Putamen (tissue), 1 donor: Measurements from ENCODE around the gene POLN.
A peak's percentile ranks its signal among the peaks of the same experiment; 100 is the strongest.
"Not testable (repeated sequence)": the region's sequence is repeated elsewhere in the genome, so short reads cannot be mapped to it uniquely, and the experiment has no call there.

Experiments used
- DNase-seq: peaks from one replicate; pipeline ENCODE4 v3.0.0-alpha.2; 2016; ENCODE audit warnings: low spot score

Gene POLN

DNA sequence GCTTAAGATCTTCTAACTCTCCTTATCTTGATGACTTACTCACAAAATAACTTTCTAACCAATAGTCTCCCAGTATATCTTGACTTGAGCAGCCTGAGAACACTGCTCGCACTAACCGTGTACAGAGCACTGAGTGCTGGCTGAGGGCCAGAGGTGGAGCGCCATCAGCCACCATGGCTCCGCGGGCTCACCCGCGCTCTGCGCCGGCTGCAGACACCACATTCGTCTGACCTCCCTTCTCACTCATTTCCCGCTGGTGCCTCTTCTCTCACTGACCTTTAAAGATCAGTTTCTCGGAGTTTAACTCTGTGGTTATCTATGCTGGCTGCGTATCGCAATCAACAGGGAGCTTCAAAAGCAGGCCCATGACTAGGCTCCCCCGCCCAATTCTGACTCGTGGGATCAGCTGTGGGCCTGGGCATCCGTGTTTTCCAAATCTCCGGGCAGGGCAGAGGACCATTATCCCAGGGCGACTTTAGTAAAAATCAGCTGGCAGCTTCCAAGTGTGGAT is 78.6 kb downstream of the POLN start:
- no peak for DNase-seq

DNA sequence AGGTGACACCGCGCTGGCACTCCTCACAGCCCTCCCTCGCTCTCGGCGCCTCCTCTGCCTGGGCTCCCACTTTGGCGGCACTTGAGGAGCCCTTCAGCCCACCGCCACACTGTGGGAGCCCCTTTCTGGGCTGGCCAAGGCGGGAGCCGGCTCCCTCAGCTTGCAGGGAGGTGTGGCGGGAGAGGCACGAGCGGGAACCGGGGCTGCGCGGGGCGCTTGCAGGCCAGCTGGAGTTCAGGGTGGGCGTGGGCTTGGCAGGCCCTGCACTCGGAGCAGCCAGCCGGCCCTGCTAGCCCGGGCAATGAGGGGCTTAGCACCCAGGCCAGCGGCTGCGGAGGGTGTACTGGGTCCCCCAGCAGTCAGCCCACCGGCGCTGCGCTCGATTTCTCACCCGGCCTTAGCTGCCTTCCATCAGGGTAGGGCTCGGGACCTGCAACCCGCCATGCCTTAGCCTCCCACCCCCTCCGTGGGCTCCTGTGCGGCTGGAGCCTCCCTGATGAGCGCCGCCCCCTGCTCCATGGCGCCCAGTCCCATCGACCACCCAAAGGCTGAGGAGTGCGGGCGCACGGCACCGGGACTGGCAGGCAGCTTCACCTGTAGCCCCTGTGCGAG is 80.7 kb downstream of the POLN start:
- DNase-seq = not testable (repeated sequence)

DNA sequence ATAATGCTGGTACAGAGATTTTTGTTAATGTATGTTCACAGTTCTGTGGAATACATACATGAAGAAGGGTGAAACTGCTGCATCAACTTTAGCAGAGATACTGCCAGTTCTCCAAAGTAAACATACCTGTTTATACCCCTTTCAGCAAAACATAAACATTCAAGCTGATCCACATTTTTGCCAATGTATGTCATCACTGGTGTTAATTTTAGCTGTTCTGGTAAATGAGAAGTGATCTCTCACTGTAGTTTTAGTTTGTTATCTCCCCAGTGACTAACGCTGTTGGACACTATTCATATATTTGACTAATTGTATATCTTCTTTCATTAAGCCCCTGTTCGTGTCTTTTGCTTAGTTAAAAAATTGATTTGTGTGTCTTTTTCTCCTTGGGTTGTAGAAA is 82.0 kb downstream of the POLN start:
- DNase-seq = no peak

DNA sequence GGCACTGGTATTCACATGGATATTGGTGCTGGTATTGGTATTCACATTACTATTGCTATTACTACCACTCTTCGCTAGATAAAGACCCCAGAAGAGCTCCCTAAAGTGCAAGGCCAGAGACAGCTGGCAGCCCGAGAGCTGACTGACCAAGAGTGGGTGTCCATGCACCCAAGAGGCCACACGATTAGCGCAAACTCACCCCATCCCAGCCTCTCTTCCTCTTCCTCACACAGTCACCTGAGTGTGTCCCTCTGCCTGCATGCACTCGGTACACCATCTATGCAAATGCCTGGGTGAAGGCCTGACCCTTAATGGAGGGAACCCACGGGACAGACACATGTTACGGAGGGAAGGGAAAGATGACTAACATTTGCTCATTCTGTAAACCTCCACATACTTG is 86.7 kb downstream of the POLN start:
- DNase-seq = no peak

DNA sequence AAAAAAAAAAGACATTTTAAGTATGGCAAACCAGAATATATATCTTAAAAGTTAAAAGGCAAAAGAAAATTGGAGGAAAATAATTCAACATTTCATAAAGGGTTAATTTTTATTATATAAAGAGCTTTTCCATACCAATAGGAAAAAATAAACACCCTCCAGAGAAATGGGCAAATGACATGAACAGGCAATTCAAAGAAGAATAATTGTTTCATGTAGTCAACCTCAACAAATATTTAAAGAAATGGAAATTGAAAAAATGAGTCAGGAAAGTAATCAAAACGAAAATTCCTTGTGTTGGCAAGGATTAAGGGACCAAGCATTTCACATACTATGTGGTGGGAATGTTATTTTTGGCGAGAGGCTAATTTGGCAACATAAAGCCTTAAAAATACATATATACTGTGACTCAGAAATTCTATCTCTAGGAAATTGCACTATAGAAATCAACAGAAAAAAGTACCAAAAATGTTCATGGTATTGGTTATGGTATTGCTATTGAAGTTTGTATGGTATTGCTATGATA is 87.6 kb downstream of the POLN start:
- no peak for DNase-seq

DNA sequence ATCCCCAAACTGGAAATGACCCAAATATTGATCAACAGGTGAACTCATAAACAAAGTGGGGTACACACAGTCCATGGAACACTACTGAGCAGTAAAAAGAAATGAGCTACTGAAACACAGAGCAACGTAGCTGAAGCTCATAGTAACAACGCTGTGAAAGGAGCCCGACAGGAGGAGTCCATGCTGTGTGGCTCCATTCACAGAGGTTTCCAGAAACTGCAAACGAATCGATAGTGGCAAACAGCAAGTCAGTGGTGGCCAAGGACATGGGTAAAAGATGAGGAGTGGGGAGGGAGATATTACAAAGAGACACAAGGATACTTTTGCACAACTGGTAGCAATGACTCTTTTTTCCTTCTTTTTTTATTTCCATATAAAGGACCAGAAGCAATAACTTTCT is 90.4 kb downstream of the POLN start:
- no peak for DNase-seq

DNA sequence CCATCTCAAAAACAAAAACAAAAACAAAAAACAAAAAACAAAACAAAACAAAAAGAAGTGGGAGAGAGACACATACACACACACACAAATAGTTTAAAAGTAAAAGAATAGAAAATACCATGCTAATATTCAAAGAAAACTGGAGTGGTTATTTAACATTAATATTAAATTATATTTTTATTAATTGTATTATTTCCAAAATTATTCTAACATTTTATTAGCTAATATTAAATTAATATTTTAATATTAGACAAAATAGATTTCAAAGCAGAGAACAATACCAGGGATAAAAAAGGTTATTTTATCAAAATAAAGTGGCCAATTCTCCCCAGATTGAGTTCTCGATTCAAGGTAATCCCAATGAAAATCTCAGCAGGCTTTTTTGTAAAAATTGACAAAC is 91.8 kb downstream of the POLN start:
- DNase-seq = no peak

DNA sequence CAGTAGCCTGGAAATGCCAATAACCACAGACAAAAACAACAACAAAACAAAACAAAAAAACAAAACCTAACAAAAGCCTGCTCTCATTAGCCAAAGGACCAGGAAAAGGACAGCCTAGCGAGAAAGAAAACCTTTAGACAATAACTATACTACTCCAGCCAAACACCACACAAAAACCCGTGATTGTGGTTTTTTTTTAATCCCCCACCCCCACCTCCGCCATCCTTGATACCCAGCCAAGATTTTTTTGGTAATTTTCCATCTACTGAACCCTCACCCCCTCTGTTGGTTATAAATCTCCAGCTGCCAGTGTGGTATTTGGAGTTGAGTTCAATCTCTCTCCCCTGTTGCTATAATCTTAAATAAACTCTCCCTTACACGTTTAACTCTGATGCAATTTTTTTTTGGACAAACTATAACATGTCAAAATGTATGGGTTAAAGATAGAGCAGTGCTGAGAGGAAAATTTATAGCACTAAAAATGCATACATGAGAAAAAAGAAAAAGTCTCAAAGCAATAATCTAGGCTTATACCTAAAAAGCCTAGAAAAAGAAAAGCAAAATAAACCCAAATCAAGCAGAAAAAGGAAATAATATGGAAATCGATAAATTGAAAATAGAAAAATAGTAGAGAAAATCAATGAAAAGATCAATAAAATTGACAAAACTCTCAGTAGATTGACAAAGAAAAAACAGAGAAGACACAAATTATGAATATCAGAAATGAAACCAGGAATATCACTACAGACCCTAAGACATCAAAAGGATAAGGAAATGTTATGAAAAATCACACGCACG is 99.1 kb downstream of the POLN start:
- DNase-seq = peak; percentile 56

DNA sequence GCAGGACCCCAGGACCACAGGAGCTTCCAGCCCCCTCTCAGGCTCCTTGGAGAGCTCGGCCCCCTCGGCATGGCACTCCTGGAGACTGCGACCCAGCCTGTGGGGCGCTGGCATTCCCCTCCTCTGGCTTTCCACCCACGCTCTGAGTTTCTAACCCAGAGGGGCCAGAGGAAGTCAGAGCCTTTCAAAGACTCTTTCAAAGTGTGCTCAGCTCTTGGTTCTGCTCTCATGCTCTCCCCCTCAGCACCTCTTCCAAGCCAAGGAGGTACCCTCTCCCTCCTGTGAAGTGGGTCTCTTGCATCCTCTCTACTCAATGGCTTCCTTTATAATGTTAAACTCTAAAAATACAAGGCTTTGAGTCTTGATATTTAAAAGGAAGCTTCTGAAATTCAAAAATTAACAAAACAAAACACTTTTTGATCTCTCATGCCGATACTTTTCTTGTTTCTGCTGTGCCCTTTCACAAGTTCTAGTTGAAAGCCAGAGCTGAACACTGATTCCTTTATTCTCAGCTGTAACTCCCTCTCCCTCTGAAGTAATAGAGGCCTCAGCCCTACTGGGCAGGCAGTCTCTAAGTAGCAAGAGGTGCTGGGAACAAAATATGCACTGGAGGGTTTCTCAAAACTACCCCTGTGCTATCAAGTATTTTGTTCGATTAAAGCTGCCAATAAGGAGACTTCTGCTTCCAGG is 100.0 kb downstream of the POLN start:
- peak; percentile 86 for DNase-seq

DNA sequence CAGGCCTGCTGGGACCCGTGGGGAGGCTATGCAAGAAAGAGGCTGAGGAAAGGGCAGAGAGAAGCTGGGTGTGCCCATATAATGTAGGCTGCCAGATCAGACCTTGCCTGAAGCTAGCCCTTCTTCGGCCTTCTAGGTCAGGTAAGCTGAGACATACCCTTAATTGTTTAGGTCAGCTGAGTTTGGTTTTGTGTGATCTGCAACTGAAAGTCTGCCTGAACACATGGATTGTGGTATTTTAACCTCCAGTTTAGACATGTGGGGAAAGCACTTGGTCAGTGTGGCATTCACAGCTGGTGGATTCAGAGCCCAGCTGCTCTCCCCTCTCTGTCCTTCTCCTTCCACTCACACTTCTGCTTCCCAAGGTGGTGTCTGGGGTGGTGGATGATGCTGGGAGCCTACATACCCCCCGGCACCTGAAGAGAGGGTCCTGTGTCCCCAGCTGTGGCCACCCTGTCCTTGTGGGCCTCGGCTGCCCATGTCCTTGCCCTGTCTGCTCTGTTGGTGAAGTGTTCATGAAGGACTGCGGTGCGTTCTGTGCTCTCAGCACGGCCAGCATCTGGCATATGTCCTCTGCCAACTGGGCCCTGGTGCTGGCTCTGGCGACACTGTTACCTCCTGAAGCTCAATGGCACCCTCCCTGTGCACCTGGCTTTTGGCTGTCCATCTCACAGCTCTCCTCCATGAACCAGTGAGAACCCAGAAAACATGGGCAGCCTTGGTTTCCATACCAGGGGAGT is 100.7 kb downstream of the POLN start:
- DNase-seq = peak; percentile 12

DNA sequence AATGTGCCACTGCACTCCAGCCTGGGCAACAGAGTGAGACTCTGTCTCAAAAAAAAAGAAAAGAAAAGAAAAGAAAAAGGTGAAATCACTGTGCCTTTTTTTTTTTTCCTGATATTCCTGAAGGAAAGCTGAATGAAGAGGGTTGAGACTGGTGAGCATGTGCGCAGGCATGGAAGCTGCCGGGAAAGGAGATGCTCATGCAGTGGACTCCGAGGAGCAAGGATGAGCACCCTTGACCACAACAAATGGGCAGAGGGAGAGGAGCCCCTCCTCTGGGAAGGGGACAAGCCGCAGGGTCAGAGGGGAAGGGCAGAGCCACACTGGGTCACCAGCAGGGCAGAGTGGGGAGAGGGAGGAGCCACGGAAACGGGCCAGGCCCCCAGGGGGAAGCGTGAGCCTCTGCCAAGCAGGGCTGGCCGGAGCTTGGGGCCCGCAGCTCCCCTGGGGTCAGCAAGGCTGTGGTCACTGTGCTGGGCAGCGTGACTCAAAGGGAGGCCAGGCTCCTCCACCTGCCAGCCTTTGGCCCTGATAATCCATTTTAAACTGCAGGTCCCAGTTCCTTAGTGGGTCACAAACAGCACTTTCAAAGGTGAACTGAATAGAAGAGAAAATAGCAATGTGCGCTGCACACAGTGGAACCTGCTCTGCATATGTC is 102.9 kb downstream of the POLN start:
- no peak for DNase-seq

DNA sequence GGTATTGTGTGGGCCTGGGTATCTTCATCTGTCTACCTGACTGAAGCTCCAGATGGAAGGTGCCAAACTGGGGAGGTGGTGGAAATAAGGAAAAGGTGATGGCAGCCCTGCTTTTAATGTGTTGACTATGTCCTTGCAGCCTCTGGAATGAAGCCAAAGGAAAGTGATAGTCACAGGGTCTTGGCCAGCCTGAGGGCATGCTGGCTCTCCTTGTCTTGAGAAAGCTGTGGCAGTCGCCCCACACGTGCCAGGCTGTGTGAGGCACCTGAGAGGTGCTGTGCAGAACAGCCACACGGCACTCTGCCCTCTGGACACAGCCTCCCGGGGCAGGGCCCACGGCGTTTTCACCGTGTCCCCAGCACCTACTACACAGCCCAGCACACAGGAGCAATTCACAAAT is 105.2 kb downstream of the POLN start:
- no peak for DNase-seq

DNA sequence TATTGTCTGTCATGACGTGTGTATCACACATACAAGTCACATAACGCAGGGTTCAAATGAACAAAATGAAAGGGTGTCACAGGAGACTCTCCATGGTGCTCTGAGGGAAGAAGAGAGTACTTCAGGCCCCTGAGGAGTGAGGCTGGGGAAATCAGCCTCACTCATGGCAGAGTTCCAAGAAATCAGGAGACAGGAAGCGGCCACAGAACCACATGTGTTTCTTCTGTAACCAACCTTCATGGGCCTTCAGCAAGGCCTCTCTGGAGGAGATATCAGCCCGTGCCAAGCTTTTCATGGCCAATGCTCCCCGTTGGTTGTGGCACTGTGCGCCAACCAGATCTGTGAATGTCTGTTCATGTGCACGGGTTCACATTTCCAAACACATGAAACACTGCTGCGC is 106.8 kb downstream of the POLN start:
- no peak for DNase-seq

DNA sequence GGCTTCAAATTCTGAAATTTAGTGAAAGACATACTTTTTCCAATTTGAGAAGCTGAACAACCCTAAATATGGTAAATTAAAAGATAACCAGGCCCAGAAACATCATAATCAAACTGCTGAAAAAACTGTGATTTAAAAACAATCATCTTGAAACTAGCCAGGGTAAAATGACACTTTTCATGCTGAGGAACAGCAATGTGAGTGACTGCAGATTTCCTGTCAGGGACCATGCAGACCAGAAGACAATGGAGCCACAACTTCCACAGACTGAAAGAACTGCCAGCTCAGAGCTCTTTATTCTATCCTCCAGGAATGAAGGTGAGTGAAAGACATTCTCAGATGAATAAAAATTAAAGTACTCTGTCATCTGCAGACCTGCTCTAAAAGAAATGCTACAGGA is 109.5 kb downstream of the POLN start:
- no peak for DNase-seq

DNA sequence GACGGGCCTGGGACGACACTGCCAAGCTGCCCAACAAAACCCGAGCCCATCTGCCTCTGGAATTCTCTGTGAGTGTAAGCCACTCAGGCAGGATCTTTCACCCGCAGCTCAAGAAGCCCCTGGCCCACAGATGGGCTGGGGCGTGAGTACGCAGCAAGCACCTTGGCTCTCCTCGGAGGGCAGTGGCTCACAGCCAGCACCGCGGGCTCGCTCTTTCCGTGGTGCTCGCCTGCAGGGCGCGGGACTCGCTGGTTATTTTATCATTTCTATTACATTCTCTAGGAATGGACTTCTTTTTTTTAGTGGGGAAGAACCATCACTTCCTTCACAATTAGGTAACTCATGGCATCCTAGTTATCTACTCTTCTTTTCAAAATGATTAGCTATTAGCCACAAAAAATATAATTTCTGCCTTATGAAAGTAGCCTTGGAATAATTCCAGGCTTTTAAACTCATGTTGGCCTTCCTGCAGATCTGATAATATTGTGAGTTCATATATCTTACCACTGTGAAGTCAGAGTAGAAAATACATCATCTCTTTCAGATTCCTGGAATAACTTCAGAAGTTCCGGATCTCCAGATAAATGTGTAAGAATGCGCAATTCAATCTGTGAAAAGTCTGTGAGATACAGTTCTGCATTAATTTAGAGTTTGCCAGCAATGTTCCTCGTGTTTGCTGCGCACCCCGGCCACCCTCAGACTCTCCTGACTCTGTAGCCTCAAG is 114.2 kb downstream of the POLN start:
- no peak for DNase-seq

DNA sequence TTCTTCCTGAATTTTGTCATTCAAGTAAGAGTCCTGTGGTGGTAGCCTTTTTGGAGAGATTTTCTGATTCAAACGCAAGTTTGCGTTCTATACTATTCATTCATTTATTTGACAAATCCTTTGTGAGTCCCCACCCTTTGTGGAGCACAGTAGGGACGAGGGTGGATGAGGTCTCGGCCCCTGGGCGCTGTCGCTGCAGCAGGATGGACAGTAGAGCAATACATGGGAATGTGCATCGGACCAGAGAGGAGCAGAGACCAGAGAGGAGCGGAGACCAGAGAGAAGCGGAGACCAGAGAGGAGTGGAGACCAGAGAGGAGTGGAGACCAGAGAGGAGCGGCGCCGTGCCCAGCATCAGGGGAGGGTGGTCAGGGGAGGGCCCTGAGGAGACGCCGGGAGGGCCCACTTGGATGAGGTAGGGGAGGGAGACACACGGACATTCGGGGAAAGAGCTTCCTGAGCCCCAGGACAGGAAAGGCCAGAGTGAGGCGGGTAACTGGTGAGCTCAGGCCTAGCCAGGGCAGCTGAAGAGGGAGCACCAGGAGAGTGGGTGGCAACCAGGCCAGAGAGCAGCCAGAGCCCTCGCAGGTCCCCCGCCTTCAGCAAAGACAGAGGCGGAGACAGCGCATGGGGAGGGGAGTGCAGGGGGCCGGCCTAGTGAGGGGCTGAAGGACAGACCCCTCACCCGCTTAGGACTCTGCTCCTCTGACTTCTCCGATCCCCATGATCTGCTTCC is 115.4 kb downstream of the POLN start:
- DNase-seq = no peak

DNA sequence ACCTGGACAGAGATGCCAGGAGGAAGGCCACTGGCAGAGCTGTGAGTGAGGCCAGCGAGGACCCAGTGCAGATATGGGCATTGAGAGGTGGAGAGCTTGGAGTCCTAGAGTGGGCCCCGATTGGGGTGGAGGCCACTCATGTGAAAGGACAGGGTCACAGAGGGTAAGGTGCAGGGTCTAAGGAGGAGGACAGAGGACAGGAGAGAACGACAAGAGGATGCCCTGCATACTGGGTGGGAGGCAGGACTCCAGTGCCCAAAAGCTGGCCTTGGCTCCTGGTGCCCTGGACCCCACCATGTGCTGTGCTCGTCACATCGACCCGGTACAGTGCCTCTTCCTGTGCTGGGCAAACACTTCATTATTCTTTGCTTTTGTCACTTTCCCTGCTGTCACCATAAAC is 116.1 kb downstream of the POLN start:
- no peak for DNase-seq

DNA sequence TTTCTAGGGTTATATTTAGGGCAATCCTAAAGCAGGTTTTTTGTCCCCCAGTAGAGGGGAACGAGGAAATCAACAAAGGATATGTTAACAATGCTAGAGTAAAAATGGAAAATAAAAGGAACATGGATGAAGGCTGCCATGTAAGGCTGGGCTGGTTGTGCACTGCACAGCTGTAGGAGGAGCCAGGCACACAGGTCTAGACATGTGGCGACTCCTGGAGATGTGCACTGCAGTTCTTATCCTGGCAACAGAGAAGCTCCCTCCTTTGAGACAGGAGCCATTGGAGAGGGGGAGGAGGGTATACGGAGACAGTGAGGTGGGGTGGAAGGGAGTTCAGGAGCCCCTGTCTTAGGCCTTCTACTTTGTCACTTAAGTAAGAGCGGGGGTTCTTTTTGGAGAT is 116.9 kb downstream of the POLN start:
- no peak for DNase-seq

DNA sequence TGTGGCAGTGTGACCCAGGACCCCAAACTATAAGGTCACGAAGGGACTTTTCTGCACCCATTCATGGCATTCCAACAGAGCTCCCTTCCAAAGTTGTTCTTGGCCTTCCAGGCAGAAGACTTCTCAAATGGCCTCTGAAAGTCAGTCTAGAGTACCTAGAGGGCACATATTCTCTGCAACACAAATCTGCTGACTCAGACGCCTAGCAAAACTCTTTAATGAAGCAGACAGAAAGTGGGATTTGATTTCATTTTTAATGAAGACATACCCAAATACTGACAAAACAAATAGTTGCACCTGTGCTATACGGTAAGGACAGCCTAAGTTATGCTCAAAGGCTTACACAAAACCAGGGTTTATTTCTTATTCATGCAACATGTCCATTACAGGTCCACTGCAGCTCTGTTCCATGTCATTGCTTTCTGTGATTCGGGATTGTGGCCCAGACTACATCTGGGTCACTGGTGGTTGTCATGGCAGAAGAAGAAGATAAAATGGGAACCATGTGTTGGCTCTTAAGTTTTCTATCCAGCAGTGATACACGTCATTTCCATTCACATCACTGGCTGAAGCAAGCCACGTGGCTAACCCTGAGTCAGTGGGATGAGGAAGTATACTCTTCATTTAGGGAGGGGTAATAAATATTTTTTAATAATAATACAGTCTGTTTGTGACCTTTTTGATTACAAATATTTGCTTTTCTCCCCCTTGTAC is 125.1 kb downstream of the POLN start:
- no peak for DNase-seq

DNA sequence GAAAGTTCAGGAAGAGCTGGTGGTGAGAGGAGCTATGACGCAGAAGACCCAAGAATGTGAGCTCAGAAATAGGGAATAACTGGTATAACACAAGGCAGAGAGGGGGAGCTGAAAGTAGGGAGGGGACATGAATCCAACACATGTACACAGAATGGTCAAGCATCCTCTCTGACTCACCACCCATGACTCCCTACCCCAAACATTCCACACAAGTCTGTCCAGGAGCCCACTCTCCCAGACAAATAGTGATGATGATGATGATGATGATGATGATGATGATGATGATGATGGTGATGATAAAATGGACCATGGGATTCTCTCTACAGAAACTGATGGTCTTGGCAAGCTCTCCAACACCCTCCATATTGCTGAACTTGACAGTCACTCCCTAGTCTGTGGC is 136.4 kb downstream of the POLN start:
- no peak for DNase-seq
